ENCODE results near the gene PNCK.

The PNCK gene

DNA sequence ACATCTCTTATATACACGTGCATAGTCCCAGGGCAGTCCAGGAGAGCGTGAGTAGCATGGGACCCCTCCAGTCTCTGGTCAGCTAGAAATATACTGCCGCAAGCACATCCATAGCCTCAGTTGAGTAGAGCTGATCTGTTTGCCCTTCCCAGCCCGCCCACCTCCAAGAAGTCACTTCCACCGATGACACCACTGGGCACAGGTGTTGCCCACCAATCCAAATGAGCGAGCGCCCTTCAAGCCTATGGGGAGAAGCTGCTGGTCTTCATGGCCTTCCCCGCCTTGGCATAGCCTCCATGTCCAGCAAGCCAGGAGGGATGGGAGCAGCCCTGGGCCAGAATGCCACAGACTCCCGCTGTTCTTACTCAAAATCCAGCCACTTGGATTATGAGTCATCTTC lies 16.5 kb downstream of the PNCK start:
- no peak for DNase-seq

DNA sequence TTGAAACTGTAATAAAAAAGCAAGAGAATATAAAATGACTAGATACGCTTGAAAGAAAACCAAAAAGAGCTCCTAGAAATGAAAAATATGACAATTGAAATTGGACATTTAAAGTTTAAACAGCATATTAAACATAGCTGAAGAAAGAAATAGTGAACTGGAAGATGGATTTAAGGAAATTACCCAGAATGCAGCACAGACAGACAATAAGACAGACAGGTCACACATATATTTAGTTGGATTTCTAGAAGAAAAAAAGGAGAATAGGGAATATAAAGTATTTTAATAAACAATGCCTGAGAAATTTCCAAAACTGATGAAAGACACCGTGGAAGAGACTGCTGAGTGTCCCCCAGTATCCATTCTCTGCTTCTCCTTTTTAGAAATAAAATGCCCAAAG lies 20.1 kb downstream of the PNCK start:
- DNase-seq, result no peak

DNA sequence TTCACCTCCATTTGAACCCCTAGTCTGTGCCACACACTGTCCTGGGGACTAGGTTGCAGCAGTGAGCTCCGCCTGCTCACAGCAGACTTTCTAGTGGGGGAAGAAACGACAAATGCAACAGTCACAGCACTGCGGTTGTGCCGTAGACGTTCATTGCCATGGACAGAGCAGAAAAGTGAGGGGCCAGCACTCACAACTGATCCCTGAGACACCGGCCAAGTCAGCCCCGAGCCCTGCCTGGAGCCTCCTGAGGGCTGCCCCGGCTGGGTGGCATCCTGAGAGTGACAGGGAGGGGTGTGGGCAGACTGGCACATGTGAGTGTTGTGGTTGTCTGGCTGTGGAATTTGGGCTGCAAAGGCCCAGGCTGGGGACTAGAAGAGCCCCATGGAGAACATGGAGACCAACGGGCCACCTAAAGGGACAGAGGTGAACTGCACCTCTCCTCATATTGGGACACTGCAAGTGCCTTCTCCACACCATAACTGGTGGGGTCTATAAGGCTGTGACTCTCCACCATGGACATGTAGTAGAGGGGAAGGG lies 22.0 kb downstream of the PNCK start:
- DNase-seq, result no peak

DNA sequence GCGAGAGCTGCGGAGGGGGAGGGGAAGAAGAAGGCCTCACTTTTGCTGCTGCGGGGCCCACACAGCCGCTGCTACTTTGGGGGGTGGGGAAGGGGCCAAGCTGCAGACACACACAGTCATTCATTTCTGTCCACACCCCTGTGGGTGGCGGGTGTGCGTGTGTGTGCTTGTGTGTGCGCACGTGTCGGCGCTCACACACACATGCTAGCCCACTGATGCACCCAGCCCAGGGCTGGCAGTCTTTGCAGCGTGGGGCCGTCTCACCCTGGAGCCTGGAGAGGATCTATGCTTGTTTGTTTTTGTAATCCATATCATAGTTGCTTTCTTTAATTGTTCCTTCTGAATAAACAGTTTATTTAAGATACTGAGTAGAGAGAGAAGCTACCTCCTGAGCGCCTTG lies 22.7 kb downstream of the PNCK start:
- DNase-seq, result no peak

DNA sequence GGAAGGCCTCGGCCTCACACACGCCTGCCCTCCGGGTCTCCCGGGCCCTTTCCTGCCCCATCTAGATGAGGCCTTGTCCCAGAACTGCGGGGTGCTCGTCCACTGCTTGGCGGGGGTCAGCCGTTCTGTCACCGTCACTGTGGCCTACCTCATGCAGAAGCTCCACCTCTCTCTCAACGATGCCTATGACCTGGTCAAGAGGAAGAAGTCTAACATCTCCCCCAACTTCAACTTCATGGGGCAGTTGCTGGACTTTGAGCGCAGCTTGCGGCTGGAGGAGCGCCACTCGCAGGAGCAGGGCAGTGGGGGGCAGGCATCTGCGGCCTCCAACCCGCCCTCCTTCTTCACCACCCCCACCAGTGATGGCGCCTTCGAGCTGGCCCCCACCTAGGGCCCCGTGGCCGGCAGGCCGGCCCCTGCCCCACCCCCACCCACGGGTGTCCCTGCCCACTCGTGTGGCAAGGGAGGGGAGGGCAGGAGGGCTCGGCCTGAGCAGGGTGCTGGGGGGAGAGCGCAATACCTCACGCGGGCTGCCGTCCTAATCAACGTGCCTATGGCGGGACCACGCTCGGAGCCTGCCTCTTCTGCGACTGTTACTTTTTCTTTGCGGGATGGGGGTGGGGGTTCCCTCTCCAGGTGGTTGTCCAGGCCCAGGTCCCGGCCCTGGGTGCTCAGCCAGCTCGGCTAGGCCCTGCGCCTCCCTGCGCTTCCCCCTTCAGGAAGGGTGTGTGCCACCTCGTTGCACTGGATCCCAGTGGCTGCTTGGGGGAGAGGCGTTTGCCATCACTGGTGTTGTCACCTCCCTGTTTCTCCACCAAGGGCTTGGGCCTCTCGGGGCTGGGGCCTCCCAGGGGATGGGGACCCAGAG lies 23.5 kb downstream of the PNCK start:
- no peak for DNase-seq

GRCh38 chrX:153649178-153649914 lies 24.3 kb downstream of the PNCK start:
- DNase-seq, result peak; percentile 19

- DNase-seq, result no peak
Measured at GRCh38 chrX:153648358-153649177, 25.0 kb downstream of the PNCK start.

DNA sequence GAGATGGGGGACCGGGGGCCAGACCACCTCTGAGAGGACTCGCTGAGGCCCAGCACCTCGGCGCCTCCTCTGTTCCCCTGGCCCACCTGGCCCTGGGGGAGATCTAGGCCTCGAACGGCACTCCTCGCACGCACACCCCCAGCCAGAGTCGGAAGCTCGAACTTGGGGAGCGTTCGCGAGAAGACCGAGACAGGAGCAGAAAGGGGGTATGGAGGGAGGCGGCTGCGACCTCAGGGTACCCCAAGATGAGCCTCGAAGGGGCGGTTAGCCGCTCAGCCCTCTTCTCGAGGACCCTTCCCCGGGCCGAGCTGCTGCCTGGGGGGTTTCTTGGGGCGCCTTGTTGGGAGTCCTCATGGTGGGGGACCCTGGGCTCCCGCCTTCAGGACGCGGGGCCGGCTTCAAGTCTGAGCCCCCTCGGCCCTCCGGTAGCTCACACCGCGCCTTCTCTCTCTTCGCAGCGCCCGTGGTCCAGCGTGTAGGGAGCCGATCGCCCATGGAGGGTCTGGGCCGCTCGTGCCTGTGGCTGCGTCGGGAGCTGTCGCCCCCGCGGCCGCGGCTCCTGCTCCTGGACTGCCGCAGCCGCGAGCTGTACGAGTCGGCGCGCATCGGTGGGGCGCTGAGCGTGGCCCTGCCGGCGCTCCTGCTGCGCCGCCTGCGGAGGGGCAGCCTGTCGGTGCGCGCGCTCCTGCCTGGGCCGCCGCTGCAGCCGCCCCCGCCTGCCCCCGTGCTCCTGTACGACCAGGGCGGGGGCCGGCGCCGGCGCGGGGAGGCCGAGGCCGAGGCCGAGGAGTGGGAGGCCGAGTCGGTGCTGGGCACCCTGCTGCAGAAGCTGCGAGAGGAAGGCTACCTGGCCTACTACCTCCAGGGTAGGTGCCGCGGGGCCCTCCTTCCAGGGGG lies 25.9 kb downstream of the PNCK start:
- DNase-seq, result no peak

DNA sequence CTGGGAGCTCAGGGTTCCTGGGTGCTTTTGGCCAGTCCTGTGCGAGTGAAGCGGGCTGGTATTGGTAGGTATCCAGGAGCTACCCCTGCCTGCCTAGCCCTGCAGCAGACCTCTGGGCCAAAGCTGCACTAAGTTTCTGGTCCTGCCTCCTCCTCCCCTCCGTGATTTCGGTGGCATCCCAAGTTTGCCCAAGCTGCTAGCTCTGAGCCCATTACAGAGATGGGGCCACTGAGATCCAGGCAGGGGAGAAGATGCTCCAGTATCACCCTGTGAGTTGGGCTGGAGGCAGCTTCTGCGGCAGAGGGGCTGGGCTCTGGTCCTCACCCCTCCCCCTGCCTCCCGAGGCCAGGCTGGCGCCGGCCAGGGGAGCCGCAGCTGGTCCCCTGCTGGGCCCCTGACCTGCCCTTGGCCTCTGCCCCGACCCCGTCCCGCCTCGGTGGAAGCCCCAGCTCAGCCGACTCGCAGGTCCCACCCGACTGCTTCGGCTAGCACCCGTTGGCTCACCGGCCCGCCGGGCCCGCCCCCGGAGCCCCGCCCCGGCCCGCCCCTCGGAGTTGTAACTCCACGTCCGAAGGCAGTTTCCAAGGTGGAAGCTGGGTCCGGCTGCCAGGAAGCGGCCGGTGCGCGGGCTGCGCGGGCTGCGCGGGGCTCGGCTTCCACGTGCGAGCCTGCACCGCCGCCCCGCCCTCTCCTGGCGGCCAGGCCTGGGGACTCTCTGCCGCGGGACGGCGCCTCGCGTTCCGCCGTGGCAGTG lies 26.8 kb downstream of the PNCK start, which contains the start of gene DUSP9:
TSS of gene DUSP9 (plus strand) at position 584 of the 754 bp plus-strand sequence. CDS start 751 bp downstream, outside the sequence.
- DNase-seq, result no peak

DNA sequence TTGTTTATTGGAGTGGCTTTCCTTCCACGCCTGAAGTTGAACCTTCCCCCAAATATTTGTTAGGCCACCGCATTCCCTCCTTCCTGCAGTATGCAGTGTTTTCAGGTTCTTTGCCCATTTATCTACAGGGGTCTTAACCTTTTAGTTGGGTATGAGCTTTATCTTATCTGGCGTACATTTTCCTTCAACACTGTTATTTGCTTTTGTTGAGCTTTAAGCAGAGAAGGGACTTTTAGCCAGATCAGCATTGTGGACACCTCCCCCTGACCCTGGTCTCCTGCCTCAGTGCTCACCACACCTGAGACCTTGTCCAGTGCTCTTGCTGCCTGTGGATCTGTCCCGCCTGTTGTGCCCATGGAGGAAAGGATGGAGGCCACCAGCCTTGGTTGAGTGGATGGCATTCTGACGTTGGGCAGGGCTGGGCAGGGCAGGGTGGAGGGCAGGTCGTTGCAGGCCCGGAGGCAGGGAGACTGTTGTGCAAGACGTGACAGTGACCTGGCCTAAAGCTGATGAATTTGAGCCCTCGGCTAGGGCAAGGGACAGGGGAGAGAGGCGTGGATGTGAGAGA lies 27.6 kb downstream of the PNCK start:
- DNase-seq, result no peak

DNA sequence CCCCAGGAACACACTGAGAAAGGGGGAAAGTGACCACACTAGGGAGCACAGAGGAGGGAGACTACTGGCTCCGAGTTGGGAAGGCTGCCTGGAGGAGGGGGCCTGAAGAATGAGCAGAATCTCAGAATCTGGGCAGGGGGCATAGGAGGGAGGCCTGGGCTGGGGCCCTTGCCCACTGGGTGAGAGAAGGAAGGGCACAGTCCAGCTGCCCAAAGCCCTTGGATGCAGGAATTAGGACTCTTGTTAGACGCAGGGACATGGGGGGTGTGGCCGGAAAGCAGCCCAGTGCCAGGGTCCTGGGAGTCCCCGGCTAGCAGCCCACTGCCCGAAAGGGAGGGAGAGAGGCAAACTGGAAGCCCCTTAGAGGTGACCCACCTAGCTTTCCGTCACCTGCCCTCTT lies 28.5 kb downstream of the PNCK start:
- no peak for DNase-seq

DNA sequence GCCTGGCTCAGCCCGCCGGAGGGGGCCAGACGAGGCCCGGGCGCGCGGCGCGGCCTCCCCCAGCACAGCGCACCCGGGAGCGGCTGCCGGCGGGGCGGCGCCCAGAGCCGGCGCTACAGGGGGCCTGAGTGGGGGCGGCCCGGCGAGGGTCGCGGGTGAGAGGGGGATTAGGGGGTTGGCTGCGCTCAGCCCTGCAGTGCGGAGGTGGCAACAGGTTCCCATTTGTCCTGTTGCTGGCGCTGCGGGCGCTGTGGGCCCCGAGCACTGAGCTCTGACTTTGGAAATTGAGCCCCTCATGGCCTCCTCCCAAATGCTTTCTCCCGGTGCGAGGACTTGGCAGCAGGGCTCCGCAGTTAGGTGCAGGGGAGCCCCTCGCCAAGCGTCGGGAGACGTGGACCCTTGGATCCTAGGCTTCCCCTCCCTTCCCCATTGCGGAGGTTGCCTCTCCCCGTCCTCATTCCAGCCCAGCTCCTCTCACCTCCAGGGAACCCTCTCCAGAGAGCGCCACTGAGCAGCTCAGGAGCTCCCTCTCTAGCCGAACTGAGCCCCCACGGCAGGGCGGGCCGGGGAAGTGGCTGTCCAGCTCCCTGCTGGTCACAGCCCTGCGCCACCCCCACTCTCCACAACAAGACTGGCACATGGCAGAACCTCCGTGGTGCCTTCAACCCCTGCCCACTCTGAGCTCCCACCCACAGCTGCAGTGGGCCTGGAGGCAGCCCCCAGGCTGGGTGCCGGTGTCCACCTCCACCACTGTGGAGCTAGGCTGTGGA lies 29.1 kb downstream of the PNCK start:
- no peak for DNase-seq

GRCh38 chrX:153643431-153644351 lies 29.9 kb downstream of the PNCK start:
- DNase-seq, result no peak

- no peak for DNase-seq
Measured at GRCh38 chrX:153642655-153643430, 30.8 kb downstream of the PNCK start.

- no peak for DNase-seq
Measured at GRCh38 chrX:153642051-153642654, 31.5 kb downstream of the PNCK start.

- DNase-seq, result no peak
Measured at GRCh38 chrX:153641627-153642026, 32.0 kb downstream of the PNCK start.
